ENCODE measurements around the gene SETMAR.
A peak's percentile ranks its signal among the peaks of the same experiment; 100 is the strongest.
"Not testable (repeated sequence)": the region's sequence is repeated elsewhere in the genome, so short reads cannot be mapped to it uniquely, and the experiment has no call there.

The SETMAR gene

GRCh38 chr3:4314688-4315087, 11.5 kb downstream of the SETMAR start:
- no peak for DNase-seq

- no peak for DNase-seq
Observed at GRCh38 chr3:4320096-4320911, 17.1 kb downstream of the SETMAR start.

DNA sequence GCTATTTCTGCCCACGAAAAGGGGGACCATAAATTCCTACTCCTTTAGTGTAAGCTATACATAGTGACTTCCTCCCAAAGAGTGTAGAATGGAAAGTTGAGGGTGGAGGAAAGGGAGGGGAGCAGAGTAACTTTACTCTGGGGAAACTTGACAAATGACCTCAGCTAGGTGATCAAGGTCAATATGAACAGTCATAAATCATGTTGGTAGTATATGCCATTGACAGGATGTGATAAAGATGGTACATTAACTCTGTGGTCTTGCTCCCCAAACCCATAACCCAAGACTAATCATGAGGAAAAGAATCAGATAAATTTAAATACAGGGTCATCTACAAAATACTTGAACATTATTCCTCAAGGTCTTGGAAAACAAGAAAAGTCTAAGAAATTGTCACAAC, 18.6 kb downstream of the SETMAR start:
- DNase-seq = no peak

DNA sequence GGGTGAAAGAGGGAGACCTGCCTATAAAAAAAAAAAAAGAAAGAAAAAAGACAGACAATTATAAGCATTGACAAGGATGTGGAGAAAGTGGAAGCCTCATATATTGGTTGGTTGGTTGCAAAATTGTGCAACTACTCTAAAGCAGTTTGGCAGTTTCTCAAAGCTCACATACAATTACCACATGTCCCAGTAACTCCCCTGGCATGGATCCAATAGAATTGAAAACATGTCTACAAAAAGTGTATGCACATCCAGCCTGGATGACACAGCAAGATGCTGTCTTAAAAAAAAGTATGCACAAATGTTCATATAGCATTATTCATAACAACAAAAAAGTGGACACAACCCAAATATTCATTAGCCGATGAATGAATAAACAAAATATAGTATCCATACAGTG, 19.5 kb downstream of the SETMAR start:
- DNase-seq = peak; percentile 44

DNA sequence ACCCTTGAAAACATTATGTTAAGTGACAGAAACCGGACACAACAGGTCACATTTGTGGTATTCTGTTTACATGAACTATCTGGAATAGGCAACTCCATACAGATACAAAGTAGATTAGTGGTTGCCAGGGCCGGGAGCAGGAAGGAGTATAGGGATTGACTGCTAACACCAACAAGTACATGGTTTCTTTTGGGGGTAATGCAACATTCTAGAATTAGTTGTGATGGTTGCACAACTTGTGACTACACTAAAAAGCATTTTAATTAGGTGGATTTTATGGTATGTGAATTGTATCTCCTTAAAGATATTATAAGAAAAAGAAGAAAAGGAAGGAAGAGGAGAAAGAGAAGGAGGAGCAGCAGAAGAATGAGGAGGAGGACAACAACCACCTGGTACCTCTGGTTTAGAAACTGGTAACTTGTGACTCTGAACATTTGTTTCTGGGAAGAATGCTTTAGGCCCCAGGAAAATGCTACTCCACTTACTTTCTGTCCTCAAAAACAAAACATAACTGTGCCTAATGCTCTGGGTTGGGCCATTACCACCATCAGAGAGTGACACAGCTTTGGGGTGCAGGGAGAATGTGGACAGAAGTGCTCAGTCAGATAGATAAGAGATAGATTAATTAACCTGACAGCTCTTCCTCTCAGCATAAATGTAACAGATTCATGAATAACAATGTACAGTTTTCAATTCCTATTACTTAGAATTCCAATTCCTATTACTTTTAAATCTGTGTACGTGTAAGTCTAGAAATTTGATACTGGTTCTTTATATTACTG, 20.3 kb downstream of the SETMAR start:
- DNase-seq = no peak

GRCh38 chr3:4326868-4327267, 23.7 kb downstream of the SETMAR start:
- DNase-seq = no peak

DNA sequence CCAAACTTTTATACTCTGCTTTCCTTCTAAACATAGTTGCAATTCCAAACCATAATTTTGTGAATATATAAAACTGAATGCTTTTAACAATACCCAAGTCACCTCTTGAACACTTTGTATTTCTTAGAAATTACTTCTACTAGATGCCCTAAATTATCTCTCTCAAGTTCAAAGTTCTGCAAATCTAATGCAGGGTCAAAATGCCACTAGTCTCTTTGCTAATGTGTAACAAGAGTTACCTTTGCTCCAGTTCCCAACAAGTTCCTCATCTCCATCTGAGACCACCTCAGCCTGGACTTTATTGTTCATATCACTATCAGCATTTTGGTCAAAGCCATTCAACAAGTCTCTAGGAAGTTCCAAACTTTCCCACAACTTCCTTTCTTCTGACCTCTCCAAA, 26.6 kb downstream of the SETMAR start:
- not testable (repeated sequence) for DNase-seq

DNA sequence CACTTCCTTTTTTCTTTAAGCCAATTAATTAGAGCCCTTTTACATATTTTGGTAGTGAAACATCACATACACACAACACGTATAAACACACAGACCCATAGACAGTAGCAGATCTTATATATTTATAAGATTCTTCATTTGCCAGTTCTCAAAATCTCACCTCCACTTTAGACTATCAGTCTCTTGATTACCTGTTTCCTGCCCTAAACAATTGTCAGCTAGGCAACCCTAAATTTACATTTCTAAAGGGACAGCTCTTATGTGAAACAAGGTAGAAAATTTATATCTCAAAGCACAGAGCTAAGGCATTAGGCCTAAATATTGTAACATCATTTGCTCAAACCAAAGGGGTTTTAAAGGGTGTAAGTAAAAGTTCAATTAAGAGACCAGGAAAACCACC, 28.9 kb downstream of the SETMAR start:
- no peak for DNase-seq

GRCh38 chr3:4332574-4332973, 29.4 kb downstream of the SETMAR start:
- DNase-seq = no peak

GRCh38 chr3:4332991-4333390, 29.8 kb downstream of the SETMAR start:
- no peak for DNase-seq

DNA sequence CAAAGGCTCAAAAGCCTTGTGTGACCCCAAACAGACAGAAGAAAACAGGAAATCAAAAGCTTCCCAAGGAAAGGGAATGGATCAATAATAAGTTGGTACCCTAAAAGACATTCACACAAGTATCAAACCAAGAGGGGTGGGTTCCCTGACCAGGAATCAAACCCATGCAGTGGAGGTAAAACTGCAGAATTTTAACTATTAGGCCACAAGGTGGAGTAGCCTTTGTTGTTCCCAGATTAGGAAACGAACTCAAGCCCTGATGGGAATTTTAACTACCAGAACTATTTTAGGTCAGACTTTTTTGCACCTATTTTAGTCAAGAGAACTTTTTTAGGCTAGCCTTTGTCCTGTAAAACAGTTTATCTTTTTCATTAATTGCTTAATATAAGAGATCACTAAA, 31.4 kb downstream of the SETMAR start:
- DNase-seq = no peak

DNA sequence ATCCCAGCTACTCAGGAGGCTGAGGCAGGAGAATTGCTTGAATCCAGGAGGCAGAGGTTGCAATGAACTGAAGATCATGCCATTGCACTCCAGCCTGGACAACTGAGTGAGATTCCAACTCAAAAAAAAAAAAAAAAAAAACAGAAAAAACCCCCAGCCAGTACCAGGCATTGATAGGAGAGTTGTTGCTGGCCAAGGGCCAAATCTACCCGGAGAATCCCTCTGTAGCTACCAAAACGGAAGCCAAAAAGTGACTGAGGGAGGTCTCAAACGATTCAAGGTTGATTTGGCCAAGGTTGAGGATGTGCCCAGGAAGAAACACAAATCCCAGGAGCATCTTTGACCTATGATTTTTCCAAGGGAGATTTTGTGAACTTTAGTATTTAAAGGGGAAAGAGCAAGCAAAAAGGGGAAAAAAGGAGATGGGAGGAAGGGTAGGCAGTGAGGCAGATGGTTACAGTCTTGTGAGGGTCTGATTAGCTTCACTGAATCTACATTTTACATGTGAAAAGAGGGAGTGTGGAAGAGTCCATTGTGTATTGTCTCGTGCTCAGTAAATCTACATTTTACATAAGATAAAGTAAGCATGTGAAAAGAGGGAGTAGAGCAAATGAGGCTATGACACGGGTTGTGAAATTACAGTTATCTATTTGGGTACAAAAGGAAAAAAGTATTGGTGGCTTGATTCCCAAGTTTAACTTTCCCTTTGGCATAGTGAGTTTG, 32.8 kb downstream of the SETMAR start:
- DNase-seq = no peak

DNA sequence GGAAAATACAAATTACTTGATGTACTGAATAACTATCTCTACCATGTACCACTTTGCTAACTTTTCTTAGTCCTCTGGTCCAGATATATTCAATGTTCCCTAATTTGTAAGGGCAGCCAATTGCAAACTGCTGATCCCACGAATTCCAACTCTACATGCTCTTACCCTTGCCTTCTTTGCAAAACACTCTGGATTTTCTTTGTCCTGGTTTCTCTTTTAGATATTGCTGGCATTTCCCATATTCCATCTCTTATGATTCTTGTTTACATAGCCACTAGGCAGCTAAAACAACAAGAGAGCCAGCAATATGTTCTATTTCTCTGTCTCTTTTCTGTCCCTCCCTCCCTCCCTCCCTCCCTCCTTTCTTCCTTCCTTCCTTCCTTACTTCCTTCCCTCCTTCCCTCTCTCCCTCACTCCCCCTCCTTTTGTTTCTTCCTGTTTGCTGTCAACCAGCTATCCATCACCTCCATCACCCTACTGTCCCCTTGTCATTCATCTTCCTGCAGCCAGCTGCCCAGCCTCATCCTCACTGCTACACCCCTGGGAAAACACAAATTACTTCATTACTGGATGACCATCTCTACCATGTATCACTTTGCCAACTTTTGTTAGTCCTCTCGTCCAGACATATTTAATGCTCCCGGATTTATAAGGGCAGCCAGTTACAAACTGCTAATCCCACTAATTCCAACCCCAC, 33.8 kb downstream of the SETMAR start:
- no peak for DNase-seq

DNA sequence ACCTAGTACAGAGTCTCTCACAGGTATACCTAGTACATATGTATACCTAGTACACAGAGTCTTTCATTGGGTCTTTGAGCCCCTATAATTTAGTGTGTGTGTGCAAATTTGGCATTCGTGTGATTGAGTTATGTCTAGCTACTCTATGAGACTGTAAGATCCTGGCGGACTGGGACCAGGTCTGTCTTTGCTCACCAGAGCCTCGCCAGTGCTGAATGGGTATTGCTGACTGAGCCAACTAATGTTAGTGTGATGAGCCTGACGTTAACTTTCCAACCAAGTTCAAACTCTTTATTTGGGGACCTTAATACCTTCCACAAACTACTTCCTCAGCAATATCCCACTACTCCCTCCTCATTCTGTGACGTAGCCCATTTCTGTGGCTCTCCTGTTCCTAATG, 35.6 kb downstream of the SETMAR start:
- no peak for DNase-seq

DNA sequence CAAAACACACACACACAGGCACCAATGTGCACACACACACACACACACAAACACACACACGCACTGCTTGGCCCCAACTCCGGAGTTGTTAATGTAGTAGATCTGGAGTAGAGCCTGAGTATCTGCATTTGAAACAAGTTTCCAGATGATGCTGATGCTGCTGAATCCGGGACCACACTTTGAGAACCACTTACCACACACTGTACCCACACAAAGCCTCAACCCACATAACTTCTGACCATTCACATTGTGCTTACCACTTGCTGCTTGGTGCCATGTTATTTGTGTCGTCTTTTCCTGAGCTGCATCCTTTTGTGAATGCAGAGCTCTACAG, 36.9 kb downstream of the SETMAR start:
- no peak for DNase-seq

- no peak for DNase-seq
Observed at GRCh38 chr3:4340411-4341335, 37.5 kb downstream of the SETMAR start.

DNA sequence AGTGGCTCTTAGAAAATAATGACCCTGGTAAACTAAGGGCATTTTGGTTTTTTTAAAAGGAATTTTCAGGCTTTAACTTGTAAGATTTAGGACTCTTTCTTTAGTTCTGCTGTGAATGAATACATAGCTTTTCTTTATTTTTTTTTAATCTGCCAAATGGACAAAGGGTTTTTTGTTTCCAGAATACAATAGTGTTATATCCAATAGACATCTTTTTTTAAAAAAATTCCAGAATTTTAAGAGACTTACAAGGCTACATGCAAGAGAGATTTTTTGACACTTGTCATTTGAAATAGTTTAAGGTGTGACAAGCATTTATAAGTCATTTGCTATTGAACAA, 38.1 kb downstream of the SETMAR start:
- DNase-seq = no peak

DNA sequence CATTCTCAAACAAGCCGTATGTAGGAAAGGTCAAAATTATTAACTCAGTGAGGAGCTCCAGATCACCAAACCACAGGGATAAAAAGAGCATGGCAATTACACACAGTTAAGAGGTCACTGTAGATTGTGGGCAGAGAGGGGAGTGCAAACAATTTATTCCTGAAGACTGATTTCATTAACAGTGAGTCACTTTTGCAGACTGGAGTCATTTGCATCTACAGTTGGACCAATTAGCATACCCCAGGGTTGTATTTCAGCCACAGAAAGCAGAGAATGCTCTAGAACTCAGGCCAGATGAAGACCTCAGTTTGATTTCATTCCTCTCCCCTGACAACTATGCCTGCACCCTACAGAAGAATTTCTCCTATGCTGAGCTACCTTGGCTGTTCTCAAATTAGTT, 40.1 kb downstream of the SETMAR start:
- DNase-seq = no peak

DNA sequence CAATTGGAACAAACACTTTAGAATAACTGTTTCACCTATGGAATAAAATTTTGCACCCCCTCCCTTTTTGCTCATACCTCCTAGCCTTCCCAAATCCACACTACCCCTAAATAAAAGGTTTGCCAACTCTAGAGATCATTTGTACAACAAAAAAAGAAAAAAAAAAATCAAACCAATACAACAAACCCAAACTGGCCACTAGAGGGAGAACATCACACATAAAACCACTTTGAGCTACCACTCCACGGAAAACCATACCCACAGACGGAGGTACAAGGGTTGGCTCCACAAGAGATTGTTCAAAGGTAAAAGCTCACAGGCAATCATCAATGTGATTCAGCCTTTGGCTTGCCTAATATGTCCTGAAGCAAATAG, 47.6 kb downstream of the SETMAR start:
- DNase-seq = peak; percentile 32

- peak; percentile 73 for DNase-seq
Observed at GRCh38 chr3:4351164-4351855, 48.1 kb downstream of the SETMAR start.

DNA sequence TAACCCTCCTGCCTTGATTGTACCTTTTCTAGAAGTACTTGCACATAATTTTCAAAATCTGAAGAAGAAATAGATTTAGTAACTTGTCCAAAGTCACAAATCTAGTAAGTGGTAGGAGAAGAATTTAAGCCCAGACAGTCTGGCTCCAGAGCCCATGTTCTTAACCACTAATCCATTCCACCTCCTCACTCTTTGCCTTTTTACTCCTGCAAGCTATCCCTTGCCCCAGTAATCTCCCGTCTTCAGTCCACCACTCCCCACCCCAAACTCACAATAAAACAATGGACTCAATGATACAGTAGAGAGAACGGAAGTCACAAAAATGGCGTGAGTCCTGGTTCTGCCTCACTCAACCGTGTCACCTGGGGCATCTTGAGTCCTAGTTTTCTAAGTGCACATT, 48.7 kb downstream of the SETMAR start:
- DNase-seq = no peak
